Uterus (tissue), 4 donors: ENCODE data around the gene CDC20. TPM values are rescaled to one million over a fixed set of nuclear protein-coding genes. Genes with fewer than 3 reads are reported as not detected.
A peak's percentile ranks its signal among the peaks of the same experiment; 100 is the strongest.

Experiments
- DNase-seq, 2 donors: peaks; one replicate each; pipeline ENCODE4 v3.0.0-alpha.2; 2019 to 2020
- H3K27ac ChIP-seq, 2 donors: fragments of 200-600 bp; sonication (generic); 1 replicate in 1 of 2; 2 replicates in 1 of 2; pipeline ENCODE4 v1.5.1; 2016 to 2018
- H3K27me3 ChIP-seq, 2 donors: fragments of 200-600 bp; sonication (generic); one replicate each; pipeline ENCODE4 v1.5.1; 2018 to 2019; ENCODE audit warnings: control low read depth in 1 of 2
- H3K36me3 ChIP-seq, 2 donors: fragments of 200-600 bp; sonication (generic); one replicate each; pipeline ENCODE4 v1.5.1; 2019; ENCODE audit warnings: control low read depth in 1 of 2
- H3K4me1 ChIP-seq, 2 donors: fragments of 200-600 bp; sonication (generic); one replicate each; pipeline ENCODE4 v1.5.1; 2018 to 2019; ENCODE audit warnings: control low read depth in 1 of 2
- H3K4me3 ChIP-seq, 2 donors: fragments of 200-600 bp; sonication (generic); 1 replicate in 1 of 2; 2 replicates in 1 of 2; pipeline ENCODE4 v1.5.1; 2018 to 2019; ENCODE audit warnings: mild to moderate bottlenecking in 1 of 2
- H3K9me3 ChIP-seq, 2 donors: fragments of 200-600 bp; sonication (generic); one replicate each; pipeline ENCODE4 v1.5.1; 2019; ENCODE audit warnings: control low read depth in 1 of 2
- CTCF ChIP-seq, 4 experiments: fragments of 200-600 bp in 2 of 4; fragments of 450-650 bp in 2 of 4; sonication (generic) in 2 of 4; IDR thresholded peaks; one replicate each; pipeline ENCODE4 v1.5.1; 2016 to 2019; ENCODE audit warnings: antibody characterized with exemption in 4 of 4, mild to moderate bottlenecking in 2 of 4, moderate library complexity in 1 of 4
- POLR2A ChIP-seq, 2 donors: fragments of 450-650 bp; IDR thresholded peaks; one replicate each; pipeline ENCODE4 v1.6.1; 2016; ENCODE audit warnings: antibody characterized with exemption in 2 of 2, mild to moderate bottlenecking in 1 of 2, moderate library complexity in 1 of 2
- intact Hi-C: fragments of 100-400 bp; cut with DNase I; formaldehyde crosslinking; loops from one replicate; pipeline ENCODE4 v1.15.1; 2023; ENCODE audit warnings: low total_unique reads
- total RNA-seq, 4 donors: library from RNA; depleted of rRNA in 3 of 4; stranded (reverse); fragments of >200 nt in 3 of 4; gene quantifications; one replicate each; pipeline versions ENCODE4 v1.1.0 to v1.2.4, GENCODE V29; 2014 to 2023
- donor health status: DM: yes; HTN: yes; CAD: no.

CDC20 gene
- total RNA-seq, 4 donors from 2014 or later: 1.3 to 20.3 TPM; not detected in 2

- H3K27ac ChIP-seq: peak overlapping the region; percentile 10 to 49
- DNase-seq: peak; percentile 42 to 51
- TF ChIP-seq POLR2A (IDR thresholded peaks at IDR 0.05) (no peak), CTCF (IDR thresholded peaks at IDR 0.05) (no peak)
- no peaks in the 10 kb centered on the region for H3K4me1 ChIP-seq
- intact Hi-C loops: no loop called here
- H3K27me3 ChIP-seq: no peaks in the 10 kb centered on the region
- H3K36me3 ChIP-seq: no peaks in the 10 kb centered on the region
- H3K9me3 ChIP-seq: no peaks in the 10 kb centered on the region
- H3K4me3 ChIP-seq: no peak overlapping the region
These were observed 28.6 kb upstream of the CDC20 start for GRCh38 chr1:43329995-43330751.

- DNase-seq: no peak
- no peaks in the 10 kb centered on the region for H3K4me1 ChIP-seq
- H3K27ac ChIP-seq: no peak overlapping the region
- TF ChIP-seq POLR2A (IDR thresholded peaks at IDR 0.05) (no peak), CTCF (IDR thresholded peaks at IDR 0.05) (no peak)
- no peaks in the 10 kb centered on the region for H3K36me3 ChIP-seq
- intact Hi-C loops: no loop called here
- H3K27me3 ChIP-seq: no peaks in the 10 kb centered on the region
- H3K4me3 ChIP-seq: no peak overlapping the region
- H3K9me3 ChIP-seq: no peaks in the 10 kb centered on the region
These were observed 27.1 kb upstream of the CDC20 start for GRCh38 chr1:43331688-43332087.

- no peak for DNase-seq
- TF ChIP-seq CTCF (IDR thresholded peaks at IDR 0.05) (no peak), POLR2A (IDR thresholded peaks at IDR 0.05) (no peak)
- Histone ChIP-seq H3K9me3 (no peaks in the 10 kb centered on the region), H3K36me3 (no peaks in the 10 kb centered on the region), H3K27me3 (no peaks in the 10 kb centered on the region), H3K4me1 (no peaks in the 10 kb centered on the region), H3K4me3 (no peak overlapping the region), H3K27ac (no peak overlapping the region)
- intact Hi-C loops: no loop called here
These were observed 24.2 kb upstream of the CDC20 start for GRCh38 chr1:43334453-43335205.

GRCh38 chr1:43337588-43337987 lies 21.2 kb upstream of the CDC20 start, which contains the start of gene MPL:
TSS of gene MPL (plus strand) at chr1:43337818. CDS start at chr1:43337849, 31 bp downstream.
- Histone ChIP-seq H3K4me3 (no peak within 1 kb of the TSS), H3K27me3 (no peaks in the 10 kb centered on the region), H3K36me3 (no peaks in the 10 kb centered on the region), H3K27ac (no peak within 1 kb of the TSS), H3K4me1 (no peaks in the 10 kb centered on the region), H3K9me3 (no peaks in the 10 kb centered on the region)
- TF ChIP-seq POLR2A (IDR thresholded peaks at IDR 0.05) (no peak), CTCF (IDR thresholded peaks at IDR 0.05) (no peak)
- DNase-seq: no peak
- intact Hi-C loops: no loop called here

GRCh38 chr1:43338001-43338400 lies 20.8 kb upstream of the CDC20 start:
- intact Hi-C loops: no loop called here
- DNase-seq: no peak

More at GRCh38 chr1:43338001-43338400, 20.8 kb upstream of the CDC20 start:
- Histone ChIP-seq H3K4me3 (no peak overlapping the region), H3K27me3 (no peaks in the 10 kb centered on the region), H3K4me1 (no peaks in the 10 kb centered on the region), H3K9me3 (no peaks in the 10 kb centered on the region), H3K27ac (no peak overlapping the region), H3K36me3 (no peaks in the 10 kb centered on the region)
- TF ChIP-seq POLR2A (IDR thresholded peaks at IDR 0.05): no peak
- TF ChIP-seq CTCF (IDR thresholded peaks at IDR 0.05): no peak
